OCI-LY1 (cell line): ENCODE results near the gene COLEC12.

Source experiments
- EZH2 ChIP-seq: fragments of 200-600 bp; sonication (generic), shearing (Covaris generic); IDR thresholded peaks from 2 replicates; pipeline ENCODE4 v1.8.0; 2017; ENCODE audit warnings: borderline replicate concordance, mixed run types, mild to moderate bottlenecking, antibody characterized with exemption, low read length, moderate library complexity, mixed read lengths
- TF ChIP-seq, protein P1 (sequence below): fragments of 200-600 bp; sonication (generic), shearing (Covaris generic); IDR thresholded peaks from 2 replicates; pipeline ENCODE4 v1.5.1; 2017; ENCODE audit warnings: mild to moderate bottlenecking, antibody characterized with exemption, low read length, moderate library complexity, mixed read lengths

DNA sequence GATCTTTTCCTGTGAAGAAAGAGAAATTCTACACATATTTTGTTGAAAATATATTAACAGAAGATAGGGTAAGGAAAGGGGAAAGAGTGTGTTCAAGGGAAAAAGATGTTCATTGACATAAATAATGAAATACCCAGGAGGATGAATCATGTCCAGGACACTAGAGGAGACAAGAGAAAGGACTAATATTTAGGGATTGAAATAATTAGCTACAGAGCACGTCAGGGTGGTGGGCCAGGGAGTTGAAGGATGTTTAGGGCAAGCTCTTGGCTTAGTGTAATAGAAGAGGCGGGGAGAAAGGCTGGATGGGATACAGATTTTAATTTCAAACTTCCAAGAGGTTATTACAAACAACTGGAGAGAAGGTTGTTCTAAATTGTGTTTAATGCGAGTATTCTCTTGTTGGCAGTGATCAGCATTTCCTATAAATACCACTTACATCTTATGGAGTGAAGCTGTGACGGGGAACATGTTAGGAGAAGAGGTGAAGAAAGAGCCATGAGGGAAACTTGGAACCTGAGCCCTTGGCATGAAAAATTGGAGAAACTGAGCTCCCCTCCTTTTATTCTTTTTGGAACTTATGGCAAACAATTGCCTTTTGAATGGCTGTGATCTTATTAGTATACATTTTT lies 43.1 kb upstream of the COLEC12 start:
- TF ChIP-seq, protein P1, sequence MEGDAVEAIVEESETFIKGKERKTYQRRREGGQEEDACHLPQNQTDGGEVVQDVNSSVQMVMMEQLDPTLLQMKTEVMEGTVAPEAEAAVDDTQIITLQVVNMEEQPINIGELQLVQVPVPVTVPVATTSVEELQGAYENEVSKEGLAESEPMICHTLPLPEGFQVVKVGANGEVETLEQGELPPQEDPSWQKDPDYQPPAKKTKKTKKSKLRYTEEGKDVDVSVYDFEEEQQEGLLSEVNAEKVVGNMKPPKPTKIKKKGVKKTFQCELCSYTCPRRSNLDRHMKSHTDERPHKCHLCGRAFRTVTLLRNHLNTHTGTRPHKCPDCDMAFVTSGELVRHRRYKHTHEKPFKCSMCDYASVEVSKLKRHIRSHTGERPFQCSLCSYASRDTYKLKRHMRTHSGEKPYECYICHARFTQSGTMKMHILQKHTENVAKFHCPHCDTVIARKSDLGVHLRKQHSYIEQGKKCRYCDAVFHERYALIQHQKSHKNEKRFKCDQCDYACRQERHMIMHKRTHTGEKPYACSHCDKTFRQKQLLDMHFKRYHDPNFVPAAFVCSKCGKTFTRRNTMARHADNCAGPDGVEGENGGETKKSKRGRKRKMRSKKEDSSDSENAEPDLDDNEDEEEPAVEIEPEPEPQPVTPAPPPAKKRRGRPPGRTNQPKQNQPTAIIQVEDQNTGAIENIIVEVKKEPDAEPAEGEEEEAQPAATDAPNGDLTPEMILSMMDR = no peak
- TF ChIP-seq EZH2 = no peak
